Measurements from ENCODE around the gene DUSP14.

DUSP14 gene

GRCh38 chr17:37481001-37481665 is 8.6 kb upstream of the DUSP14 start:
- peak overlapping the region in 4 of 21 experiments; percentile 20 to 47 (median 32) for H3K27ac ChIP-seq

GRCh38 chr17:37483311-37484039 is 6.2 kb upstream of the DUSP14 start:
- Histone ChIP-seq H3K27ac (peak overlapping the region in 4 of 21 experiments; percentile 4 to 44 (median 32)), H3K4me3 (no peak overlapping the region)

More at GRCh38 chr17:37481001-37481665, 8.6 kb upstream of the DUSP14 start:
- no peak overlapping the region for H3K4me3 ChIP-seq

GRCh38 chr17:37485938-37486570 is 3.6 kb upstream of the DUSP14 start:
- peak overlapping the region in 8 of 21 experiments; percentile 9 to 99 (median 49) for H3K27ac ChIP-seq
- H3K4me3 ChIP-seq = no peak overlapping the region

- peak overlapping the region in 3 of 7 experiments; percentile 56 to 78 (median 76) for H3K4me3 ChIP-seq
- peak overlapping the region in 19 of 21 experiments; percentile 20 to 99 (median 93) for H3K27ac ChIP-seq
Measured at GRCh38 chr17:37488009-37488604, 1.6 kb upstream of the DUSP14 start.

- peak overlapping the region; percentile 76 to 99 (median 93) for H3K27ac ChIP-seq
- H3K4me3 ChIP-seq = peak overlapping the region; percentile 56 to 84 (median 72)
Measured at GRCh38 chr17:37488607-37489196, 989 bp upstream of the DUSP14 start.

- Histone ChIP-seq H3K27ac (peak overlapping the region; percentile 81 to 99 (median 91)), H3K4me3 (peak overlapping the region; percentile 56 to 84 (median 76))
Measured at GRCh38 chr17:37490022-37490587, 414 bp downstream of the DUSP14 start.

- Histone ChIP-seq H3K4me3 (peak overlapping the region; percentile 56 to 84 (median 76)), H3K27ac (peak overlapping the region in 20 of 21 experiments; percentile 35 to 99 (median 91))
Measured at GRCh38 chr17:37490638-37491614, 1.2 kb downstream of the DUSP14 start.

GRCh38 chr17:37492167-37492566 is 2.5 kb downstream of the DUSP14 start:
- Histone ChIP-seq H3K27ac (peak overlapping the region in 14 of 21 experiments; percentile 2 to 99 (median 91)), H3K4me3 (peak overlapping the region in 5 of 7 experiments; percentile 8 to 78 (median 67))

- peak overlapping the region in 5 of 21 experiments; percentile 28 to 99 (median 91) for H3K27ac ChIP-seq
Measured at GRCh38 chr17:37493249-37494027, 3.7 kb downstream of the DUSP14 start.

GRCh38 chr17:37494401-37494831 is 4.7 kb downstream of the DUSP14 start:
- H3K27ac ChIP-seq = peak overlapping the region in 4 of 21 experiments; percentile 19 to 91 (median 44)
- H3K4me3 ChIP-seq = no peak overlapping the region

More at GRCh38 chr17:37493249-37494027, 3.7 kb downstream of the DUSP14 start:
- H3K4me3 ChIP-seq = no peak overlapping the region

- no peak overlapping the region for H3K4me3 ChIP-seq
- peak overlapping the region in 1 of 21 experiments; percentile 44 for H3K27ac ChIP-seq
Measured at GRCh38 chr17:37494971-37495370, 5.3 kb downstream of the DUSP14 start.

GRCh38 chr17:37500378-37500777 is 10.7 kb downstream of the DUSP14 start:
- Histone ChIP-seq H3K4me3 (no peak overlapping the region), H3K27ac (no peak overlapping the region)

GRCh38 chr17:37502009-37502936 is 12.6 kb downstream of the DUSP14 start:
- Histone ChIP-seq H3K27ac (no peak overlapping the region), H3K4me3 (no peak overlapping the region)

GRCh38 chr17:37503148-37503547 is 13.5 kb downstream of the DUSP14 start:
- H3K27ac ChIP-seq = no peak overlapping the region
- no peak overlapping the region for H3K4me3 ChIP-seq

- H3K27ac ChIP-seq = no peak overlapping the region
- no peak overlapping the region for H3K4me3 ChIP-seq
Measured at GRCh38 chr17:37505333-37505732, 15.6 kb downstream of the DUSP14 start.

GRCh38 chr17:37506678-37507077 is 17.0 kb downstream of the DUSP14 start:
- H3K4me3 ChIP-seq = no peak overlapping the region
- H3K27ac ChIP-seq = no peak overlapping the region
